PC-3 (cell line): ENCODE data around the gene ARL16. TPM values are rescaled to one million over a fixed set of nuclear protein-coding genes. Genes with fewer than 3 reads are reported as not detected.

Experiments
- ATAC-seq: fragments of 200-7000 bp; cut with Tn5 transposase; 2 replicates; pipeline ENCODE4 v1.9.1; 2020; ENCODE audit warnings: mild to moderate bottlenecking, moderate library complexity
- BruUV-seq: library from RNA; stranded (reverse); fragments of 400-500 nt; replicated peaks from 2 replicates; lab custom pipeline; 2021; lab: Mats Ljungman, UMichigan
- CTCF ChIA-PET: fragments of 300-600 bp; sonication (Branson Sonifier 250); formaldehyde crosslinking; loops from one replicate; lab custom pipeline; 2022; ENCODE audit warnings: antibody characterized with exemption; lab: Charles Lee
- POLR2A ChIA-PET: fragments of 300-600 bp; sonication (Branson Sonifier 250); formaldehyde crosslinking; loops from one replicate; lab custom pipeline; 2022; ENCODE audit warnings: antibody characterized with exemption; ENCODE audit not compliant: unreplicated experiment; lab: Charles Lee
- DNase-seq: peaks from one replicate; pipeline ENCODE4 v3.0.0-alpha.2; 2015
- H2AFZ ChIP-seq: fragments of 300-600 bp; sonication (generic); 2 replicates; pipeline ENCODE4 v1.6.0; 2016; ENCODE audit warnings: antibody characterized with exemption, low read length
- H3F3A ChIP-seq: fragments of 300-600 bp; sonication (generic); one replicate; pipeline ENCODE4 v1.6.0; 2017; ENCODE audit warnings: antibody characterized with exemption, low read length, control low read depth, mild to moderate bottlenecking; ENCODE audit not compliant: unreplicated experiment
- H3K27ac ChIP-seq: fragments of 300-600 bp; sonication (generic); 2 replicates; pipeline ENCODE4 v1.5.1; 2016; ENCODE audit warnings: mild to moderate bottlenecking, low read length
- H3K27me3 ChIP-seq: fragments of 300-600 bp; sonication (generic); 2 replicates; pipeline ENCODE4 v1.6.1; 2016; ENCODE audit warnings: low read length, mixed read lengths
- H3K36me3 ChIP-seq: fragments of 300-600 bp; sonication (generic); 2 replicates; pipeline ENCODE4 v1.6.1; 2016; ENCODE audit warnings: low read depth, mixed run types, low read length, mixed read lengths
- H3K4me1 ChIP-seq: fragments of 300-600 bp; sonication (generic); 2 replicates; pipeline ENCODE4 v1.5.1; 2016; ENCODE audit warnings: low read length; ENCODE audit not compliant: insufficient read depth
- H3K4me2 ChIP-seq: fragments of 300-600 bp; sonication (generic); 2 replicates; pipeline ENCODE4 v1.6.0; 2016; ENCODE audit warnings: low read length
- H3K4me3 ChIP-seq: fragments of 300-600 bp; sonication (generic); 2 replicates; pipeline ENCODE4 v1.5.1; 2016; ENCODE audit warnings: mild to moderate bottlenecking, low read length, mixed read lengths
- H3K79me2 ChIP-seq: fragments of 300-600 bp; sonication (generic); 2 replicates; pipeline ENCODE4 v1.6.1; 2017; ENCODE audit warnings: low read length, mixed read lengths
- H3K9ac ChIP-seq: fragments of 300-600 bp; sonication (generic); 2 replicates; pipeline ENCODE4 v1.6.0; 2016; ENCODE audit warnings: mild to moderate bottlenecking, low read length
- H3K9me2 ChIP-seq: fragments of 300-600 bp; sonication (generic); replicated peaks from 2 replicates; pipeline ENCODE4 v1.6.1; 2016; ENCODE audit warnings: mixed run types, low read length, mixed read lengths
- H3K9me3 ChIP-seq: fragments of 300-600 bp; sonication (generic); 2 replicates; pipeline ENCODE4 v1.6.1; 2016; ENCODE audit warnings: low read length, mixed read lengths
- H4K20me1 ChIP-seq: fragments of 300-600 bp; sonication (generic); 2 replicates; pipeline ENCODE4 v1.6.1; 2016; ENCODE audit warnings: low read length, mixed read lengths
- EZH2 ChIP-seq: fragments of 300-600 bp; sonication (generic); IDR thresholded peaks from one replicate; pipeline ENCODE4 v1.6.1; 2017; ENCODE audit warnings: antibody characterized with exemption, mild to moderate bottlenecking, low read length; ENCODE audit not compliant: unreplicated experiment
- EZH2phosphoT487 ChIP-seq: fragments of 300-600 bp; sonication (generic); IDR thresholded peaks from 2 replicates; pipeline ENCODE4 v1.6.1; 2018; ENCODE audit warnings: mild to moderate bottlenecking, antibody characterized with exemption, low read length, borderline replicate concordance
- intact Hi-C: fragments of 100-400 bp; cut with micrococcal nuclease; formaldehyde crosslinking; loops from 2 replicates; pipeline ENCODE4 v1.9.0; 2023
- total RNA-seq: library from RNA; depleted of rRNA; stranded (reverse); fragments of >200 nt; gene quantifications from 2 replicates; pipeline ENCODE4 v1.2.3, GENCODE V29; 2014
- TF ChIP-seq, protein P1 (sequence below): fragments of 300-600 bp; sonication (generic); conservative IDR thresholded peaks from 2 replicates; pipeline ENCODE4 v1.5.1; 2017; ENCODE audit warnings: antibody characterized with exemption, low read depth, mild to moderate bottlenecking, low read length

ARL16 gene
- total RNA-seq, 1 experiment from 2014 or later, result 68.8 TPM

DNA sequence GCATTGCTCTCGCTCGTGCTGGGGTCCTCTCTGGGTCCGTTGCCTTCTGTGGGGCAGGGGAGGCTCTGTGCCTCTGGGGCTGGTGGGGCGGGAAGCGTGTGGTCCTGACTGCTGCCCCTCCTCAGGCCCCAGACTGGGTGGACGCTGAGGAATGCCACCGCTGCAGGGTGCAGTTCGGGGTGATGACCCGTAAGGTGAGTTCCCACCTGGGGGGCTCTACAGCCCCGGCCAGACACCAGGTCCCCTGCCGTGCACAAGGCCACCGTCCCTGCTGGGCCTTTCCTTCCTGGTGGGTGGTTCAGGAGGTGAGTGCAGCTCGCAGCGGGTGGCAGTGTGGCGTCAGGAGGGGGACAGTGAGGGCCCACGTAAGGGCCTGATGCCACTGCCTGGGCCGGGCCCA, 7.0 kb upstream of the ARL16 start:
- H3F3A ChIP-seq, result no peaks in the 10 kb centered on the region
- H4K20me1 ChIP-seq, result peaks cover 45% of the 10 kb centered on the region
- no peaks in the 10 kb centered on the region for H3K27me3 ChIP-seq
- no peak overlapping the region for H3K9ac ChIP-seq
- TF ChIP-seq, protein P1, sequence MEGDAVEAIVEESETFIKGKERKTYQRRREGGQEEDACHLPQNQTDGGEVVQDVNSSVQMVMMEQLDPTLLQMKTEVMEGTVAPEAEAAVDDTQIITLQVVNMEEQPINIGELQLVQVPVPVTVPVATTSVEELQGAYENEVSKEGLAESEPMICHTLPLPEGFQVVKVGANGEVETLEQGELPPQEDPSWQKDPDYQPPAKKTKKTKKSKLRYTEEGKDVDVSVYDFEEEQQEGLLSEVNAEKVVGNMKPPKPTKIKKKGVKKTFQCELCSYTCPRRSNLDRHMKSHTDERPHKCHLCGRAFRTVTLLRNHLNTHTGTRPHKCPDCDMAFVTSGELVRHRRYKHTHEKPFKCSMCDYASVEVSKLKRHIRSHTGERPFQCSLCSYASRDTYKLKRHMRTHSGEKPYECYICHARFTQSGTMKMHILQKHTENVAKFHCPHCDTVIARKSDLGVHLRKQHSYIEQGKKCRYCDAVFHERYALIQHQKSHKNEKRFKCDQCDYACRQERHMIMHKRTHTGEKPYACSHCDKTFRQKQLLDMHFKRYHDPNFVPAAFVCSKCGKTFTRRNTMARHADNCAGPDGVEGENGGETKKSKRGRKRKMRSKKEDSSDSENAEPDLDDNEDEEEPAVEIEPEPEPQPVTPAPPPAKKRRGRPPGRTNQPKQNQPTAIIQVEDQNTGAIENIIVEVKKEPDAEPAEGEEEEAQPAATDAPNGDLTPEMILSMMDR, result no peak
- TF ChIP-seq EZH2, result no peak
- no peak for TF ChIP-seq EZH2phosphoT487
- no peaks in the 10 kb centered on the region for H3K9me3 ChIP-seq
- BruUV-seq, result no TSS peak
- no peaks in the 10 kb centered on the region for H3K9me2 ChIP-seq
- ChIA-PET CTCF (no interaction called here), POLR2A (no interaction called here)
- ATAC-seq (no peak), DNase-seq (no peak)
- H3K36me3 ChIP-seq, result peaks cover 76% of the 10 kb centered on the region
- peaks cover 53% of the 10 kb centered on the region for H3K79me2 ChIP-seq
- H3K4me1 ChIP-seq, result peaks cover 7% of the 10 kb centered on the region
- intact Hi-C loops, result no loop called here
- H3K4me2 ChIP-seq, result no peak overlapping the region
- no peak overlapping the region for H3K27ac ChIP-seq
- no peak overlapping the region for H2AFZ ChIP-seq
- no peak overlapping the region for H3K4me3 ChIP-seq

DNA sequence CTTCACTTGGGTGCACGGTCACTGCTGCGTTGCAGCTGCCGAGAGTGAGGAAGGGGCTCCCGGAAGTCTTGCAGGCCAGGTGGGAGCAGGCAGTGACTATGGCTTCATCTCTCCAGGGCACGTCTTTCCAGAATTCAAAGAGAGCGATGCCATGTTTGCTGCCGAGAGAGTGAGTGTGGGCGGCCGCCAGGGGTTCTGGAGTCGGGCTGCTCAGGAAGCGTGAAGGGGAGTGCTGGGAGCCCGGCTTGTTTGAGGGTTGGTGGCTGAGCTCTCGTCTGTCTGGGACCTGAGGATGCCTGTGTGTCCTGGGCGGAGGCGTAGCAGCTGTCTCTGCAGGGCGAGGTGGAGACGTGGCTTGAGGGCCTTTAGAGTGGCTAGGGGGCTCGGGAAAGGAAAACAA, 6.5 kb upstream of the ARL16 start:
- H3K4me2 ChIP-seq, result no peak overlapping the region
- ATAC-seq (no peak), DNase-seq (no peak)
- H3K4me3 ChIP-seq, result no peak overlapping the region
- H3K9me2 ChIP-seq, result no peaks in the 10 kb centered on the region
- H3K9ac ChIP-seq, result no peak overlapping the region
- ChIA-PET CTCF (no interaction called here), POLR2A (no interaction called here)
- peaks cover 58% of the 10 kb centered on the region for H3K79me2 ChIP-seq
- H3F3A ChIP-seq, result no peaks in the 10 kb centered on the region
- no peak overlapping the region for H3K27ac ChIP-seq
- BruUV-seq, result no TSS peak
- peaks cover 11% of the 10 kb centered on the region for H3K4me1 ChIP-seq
- TF ChIP-seq EZH2 (no peak), EZH2phosphoT487 (no peak)
- TF ChIP-seq, protein P1, result no peak
- no peak overlapping the region for H2AFZ ChIP-seq
- H4K20me1 ChIP-seq, result peaks cover 49% of the 10 kb centered on the region
- no peaks in the 10 kb centered on the region for H3K27me3 ChIP-seq
- no peaks in the 10 kb centered on the region for H3K9me3 ChIP-seq
- peaks cover 73% of the 10 kb centered on the region for H3K36me3 ChIP-seq
- intact Hi-C loops, result no loop called here

DNA sequence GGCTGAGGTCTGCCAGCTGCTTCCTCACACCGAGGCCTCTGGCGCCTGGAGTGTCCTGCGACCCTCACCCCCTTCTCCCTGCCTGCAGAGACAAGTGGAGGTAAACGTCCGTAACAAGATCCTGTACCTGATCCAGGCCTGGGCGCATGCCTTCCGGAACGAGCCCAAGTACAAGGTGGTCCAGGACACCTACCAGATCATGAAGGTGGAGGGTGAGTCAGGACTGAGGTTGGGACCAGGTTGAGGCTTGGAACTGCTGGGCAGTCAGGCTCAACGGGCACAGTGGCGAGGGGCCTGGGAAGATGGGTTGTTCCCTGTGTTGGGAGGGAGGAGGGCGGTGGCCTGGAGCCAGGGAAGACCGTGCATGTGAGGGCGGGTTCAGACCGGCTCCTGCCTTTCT, 5.0 kb upstream of the ARL16 start:
- BruUV-seq, result no TSS peak
- peaks cover 55% of the 10 kb centered on the region for H4K20me1 ChIP-seq
- no peak overlapping the region for H3K27ac ChIP-seq

More for the DNA sequence above, 5.0 kb upstream of the ARL16 start:
- DNase-seq, result no peak
- CTCF ChIA-PET, result no interaction called here
- Histone ChIP-seq H3K9me3 (no peaks in the 10 kb centered on the region), H3K79me2 (peaks cover 70% of the 10 kb centered on the region), H3K4me3 (no peak overlapping the region), H3K27me3 (no peaks in the 10 kb centered on the region), H3K9me2 (no peaks in the 10 kb centered on the region), H2AFZ (no peak overlapping the region), H3K4me2 (no peak overlapping the region), H3F3A (peaks cover 5% of the 10 kb centered on the region), H3K4me1 (peaks cover 19% of the 10 kb centered on the region), H3K36me3 (peaks cover 59% of the 10 kb centered on the region), H3K9ac (no peak overlapping the region)
- TF ChIP-seq EZH2, result no peak
- TF ChIP-seq EZH2phosphoT487, result no peak
- TF ChIP-seq, protein P1, result no peak
- intact Hi-C loops, result no loop called here
- POLR2A ChIA-PET, result no interaction called here
- no peak for ATAC-seq
